Measurements from ENCODE around the gene RBM15.

- TF ChIP-seq, protein P1, sequence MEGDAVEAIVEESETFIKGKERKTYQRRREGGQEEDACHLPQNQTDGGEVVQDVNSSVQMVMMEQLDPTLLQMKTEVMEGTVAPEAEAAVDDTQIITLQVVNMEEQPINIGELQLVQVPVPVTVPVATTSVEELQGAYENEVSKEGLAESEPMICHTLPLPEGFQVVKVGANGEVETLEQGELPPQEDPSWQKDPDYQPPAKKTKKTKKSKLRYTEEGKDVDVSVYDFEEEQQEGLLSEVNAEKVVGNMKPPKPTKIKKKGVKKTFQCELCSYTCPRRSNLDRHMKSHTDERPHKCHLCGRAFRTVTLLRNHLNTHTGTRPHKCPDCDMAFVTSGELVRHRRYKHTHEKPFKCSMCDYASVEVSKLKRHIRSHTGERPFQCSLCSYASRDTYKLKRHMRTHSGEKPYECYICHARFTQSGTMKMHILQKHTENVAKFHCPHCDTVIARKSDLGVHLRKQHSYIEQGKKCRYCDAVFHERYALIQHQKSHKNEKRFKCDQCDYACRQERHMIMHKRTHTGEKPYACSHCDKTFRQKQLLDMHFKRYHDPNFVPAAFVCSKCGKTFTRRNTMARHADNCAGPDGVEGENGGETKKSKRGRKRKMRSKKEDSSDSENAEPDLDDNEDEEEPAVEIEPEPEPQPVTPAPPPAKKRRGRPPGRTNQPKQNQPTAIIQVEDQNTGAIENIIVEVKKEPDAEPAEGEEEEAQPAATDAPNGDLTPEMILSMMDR (IDR thresholded peaks at IDR 0.05; ENCODE audit: borderline replicate concordance, extremely low read depth, low read length, poor library complexity, severe bottlenecking), result no peak
- no peak for TF ChIP-seq EZH2 (IDR thresholded peaks at IDR 0.05; ENCODE audit: borderline replicate concordance, low read depth, low read length, severe bottlenecking)
Measured at GRCh38 chr1:110348771-110349170, 9.6 kb downstream of the RBM15 start.

Measured in DND-41 (cell line).